ENCODE results near the gene POFUT2. TPM values are rescaled to one million over a fixed set of nuclear protein-coding genes. Genes with fewer than 3 reads are reported as not detected.
A peak's percentile ranks its signal among the peaks of the same experiment; 100 is the strongest.

The POFUT2 gene
- 35.8 and 39.2 TPM in 2 replicates for total RNA-seq

GRCh38 chr21:45287438-45288391 is at the start of gene POFUT2:
POFUT2 (minus strand) TSS chr21:45287895; CDS start chr21:45287871, 24 bp downstream.
- Histone ChIP-seq H3K9me3 (ENCODE audit: low read depth, low read length) (no peaks in the 10 kb centered on the region), H3K4me2 (ENCODE audit: insufficient read depth, low read length) (peak within 1 kb of the TSS; percentile 85), H3K79me2 (ENCODE audit: insufficient read depth, low read length) (peaks cover 58% of the 10 kb centered on the region), H4K20me1 (ENCODE audit: insufficient read depth, low read length) (peaks cover 38% of the 10 kb centered on the region), H3K4me3 (ENCODE audit: insufficient read depth, low read length) (peak within 1 kb of the TSS; percentile 88), H3K27ac (ENCODE audit: low read depth, low read length) (peak within 1 kb of the TSS; percentile 74), H2AFZ (ENCODE audit: low read length) (peak within 1 kb of the TSS; percentile 72), H3K36me3 (ENCODE audit: insufficient read depth, low read length) (peaks cover 38% of the 10 kb centered on the region), H3K27me3 (ENCODE audit: insufficient read depth, low read length) (no peaks in the 10 kb centered on the region), H3K4me1 (ENCODE audit: insufficient read depth, low read length) (peaks cover 13% of the 10 kb centered on the region)
- no peak for TF ChIP-seq CTCF (IDR thresholded peaks at IDR 0.05; ENCODE audit: extremely low read depth, low read depth, low read length)
- peak; percentile 99 for DNase-seq (ENCODE audit: insufficient read length, low spot score, missing footprints)

GRCh38 chr21:45336870-45337269 is 49.2 kb upstream of the POFUT2 start:
- Histone ChIP-seq H2AFZ (ENCODE audit: low read length) (no peak overlapping the region), H4K20me1 (ENCODE audit: insufficient read depth, low read length) (no peaks in the 10 kb centered on the region), H3K4me1 (ENCODE audit: insufficient read depth, low read length) (no peaks in the 10 kb centered on the region), H3K9me3 (ENCODE audit: low read depth, low read length) (no peaks in the 10 kb centered on the region), H3K4me3 (ENCODE audit: insufficient read depth, low read length) (no peak overlapping the region), H3K27me3 (ENCODE audit: insufficient read depth, low read length) (peaks cover 4% of the 10 kb centered on the region), H3K27ac (ENCODE audit: low read depth, low read length) (no peak overlapping the region), H3K79me2 (ENCODE audit: insufficient read depth, low read length) (no peaks in the 10 kb centered on the region), H3K4me2 (ENCODE audit: insufficient read depth, low read length) (no peak overlapping the region), H3K36me3 (ENCODE audit: insufficient read depth, low read length) (no peaks in the 10 kb centered on the region)
- peak; percentile 73 for DNase-seq (ENCODE audit: insufficient read length, low spot score, missing footprints)
- no peak for TF ChIP-seq CTCF (IDR thresholded peaks at IDR 0.05; ENCODE audit: extremely low read depth, low read depth, low read length)

- no peak overlapping the region for H2AFZ ChIP-seq (ENCODE audit: low read length)
- H3K4me3 ChIP-seq (ENCODE audit: insufficient read depth, low read length), result no peak overlapping the region
- H3K9me3 ChIP-seq (ENCODE audit: low read depth, low read length), result no peaks in the 10 kb centered on the region
- H3K79me2 ChIP-seq (ENCODE audit: insufficient read depth, low read length), result no peaks in the 10 kb centered on the region
- H4K20me1 ChIP-seq (ENCODE audit: insufficient read depth, low read length), result no peaks in the 10 kb centered on the region
- H3K4me2 ChIP-seq (ENCODE audit: insufficient read depth, low read length), result no peak overlapping the region
- DNase-seq (ENCODE audit: insufficient read length, low spot score, missing footprints), result peak; percentile 11
- no peak for TF ChIP-seq CTCF (IDR thresholded peaks at IDR 0.05; ENCODE audit: extremely low read depth, low read depth, low read length)
- H3K27me3 ChIP-seq (ENCODE audit: insufficient read depth, low read length), result peaks cover 4% of the 10 kb centered on the region
- H3K27ac ChIP-seq (ENCODE audit: low read depth, low read length), result no peak overlapping the region
- H3K36me3 ChIP-seq (ENCODE audit: insufficient read depth, low read length), result no peaks in the 10 kb centered on the region
- no peaks in the 10 kb centered on the region for H3K4me1 ChIP-seq (ENCODE audit: insufficient read depth, low read length)
Observed at GRCh38 chr21:45336535-45336810, 48.8 kb upstream of the POFUT2 start.

- Histone ChIP-seq H3K27me3 (ENCODE audit: insufficient read depth, low read length) (peaks cover 4% of the 10 kb centered on the region), H3K36me3 (ENCODE audit: insufficient read depth, low read length) (no peaks in the 10 kb centered on the region), H2AFZ (ENCODE audit: low read length) (no peak overlapping the region), H3K9me3 (ENCODE audit: low read depth, low read length) (no peaks in the 10 kb centered on the region), H3K4me3 (ENCODE audit: insufficient read depth, low read length) (no peak overlapping the region), H3K4me1 (ENCODE audit: insufficient read depth, low read length) (no peaks in the 10 kb centered on the region), H3K27ac (ENCODE audit: low read depth, low read length) (no peak overlapping the region), H4K20me1 (ENCODE audit: insufficient read depth, low read length) (no peaks in the 10 kb centered on the region), H3K4me2 (ENCODE audit: insufficient read depth, low read length) (no peak overlapping the region), H3K79me2 (ENCODE audit: insufficient read depth, low read length) (no peaks in the 10 kb centered on the region)
- no peak for TF ChIP-seq CTCF (IDR thresholded peaks at IDR 0.05; ENCODE audit: extremely low read depth, low read depth, low read length)
- peak; percentile 18 for DNase-seq (ENCODE audit: insufficient read length, low spot score, missing footprints)
Observed at GRCh38 chr21:45335761-45336534, 48.3 kb upstream of the POFUT2 start.

All from osteoblast (primary cell).